Fibroblast of lung (primary cell): ENCODE results near the gene UAP1L1.

ENCODE experiments used
- CTCF ChIP-seq, 2 donors: IDR thresholded peaks in 1 of 2; conservative IDR thresholded peaks in 1 of 2; 1 replicate in 1 of 2; 2 replicates in 1 of 2; pipeline ENCODE4 v1.5.1; 2011 to 2012; ENCODE audit warnings: low read length in 2 of 2, control low read depth in 1 of 2, inconsistent platforms in 1 of 2, low read depth in 1 of 2, mild to moderate bottlenecking in 1 of 2
- EZH2 ChIP-seq: IDR thresholded peaks from 2 replicates; pipeline ENCODE4 v1.5.1; 2012; ENCODE audit warnings: low read length, control low read depth, mild to moderate bottlenecking; ENCODE audit errors: missing control alignments

- TF ChIP-seq CTCF (conservative IDR thresholded peaks at IDR 0.05 in 1 of 2, IDR thresholded peaks at IDR 0.05 in 1 of 2; ENCODE audit: low read depth in 1 of 2, low read length in 2 of 2), result no peak
- no peak for TF ChIP-seq EZH2
Measured at GRCh38 chr9:137078701-137079400, 1.5 kb downstream of the UAP1L1 start.
